Keratinocyte (primary cell): ENCODE data around the gene SLC7A1. TPM values are rescaled to one million over a fixed set of nuclear protein-coding genes. Genes with fewer than 3 reads are reported as not detected.
A peak's percentile ranks its signal among the peaks of the same experiment; 100 is the strongest.

Source experiments
- DNase-seq: peaks from one replicate; pipeline ENCODE4 v3.0.0-alpha.2; 2011; ENCODE audit warnings: low read depth, missing footprints, low spot score
- FAIRE-seq: peaks from 2 replicates; lab custom pipeline; 2011; peaks lifted over from hg19 to GRCh38; lab: Jason Lieb, UNC
- H2AFZ ChIP-seq: 2 replicates; pipeline ENCODE4 v1.6.0; 2012; ENCODE audit warnings: low read length, control low read depth, inconsistent platforms; ENCODE audit not compliant: control insufficient read depth
- H3K27ac ChIP-seq: 2 replicates; pipeline ENCODE4 v1.5.1; 2011; ENCODE audit warnings: low read length; ENCODE audit not compliant: control insufficient read depth, insufficient read depth
- H3K27me3 ChIP-seq: 3 replicates; pipeline ENCODE4 v1.6.0; 2011; ENCODE audit warnings: low read length; ENCODE audit not compliant: control insufficient read depth, insufficient read depth; ENCODE audit errors: extremely low read depth
- H3K36me3 ChIP-seq, 2 experiments: 2 replicates in 1 of 2; 3 replicates in 1 of 2; pipeline ENCODE4 v1.5.1; 2011; ENCODE audit warnings: low read length in 2 of 2, mild to moderate bottlenecking in 1 of 2; ENCODE audit not compliant: control insufficient read depth in 2 of 2, insufficient read depth in 2 of 2; ENCODE audit errors: extremely low read depth in 1 of 2
- H3K4me1 ChIP-seq: 3 replicates; pipeline ENCODE4 v1.5.1; 2011; ENCODE audit warnings: low read length; ENCODE audit not compliant: control insufficient read depth, insufficient read depth; ENCODE audit errors: extremely low read depth
- H3K4me2 ChIP-seq: 3 replicates; pipeline ENCODE4 v1.6.0; 2011; ENCODE audit warnings: low read depth, low read length; ENCODE audit not compliant: control insufficient read depth, insufficient read depth; ENCODE audit errors: extremely low read depth
- H3K4me3 ChIP-seq, 3 experiments: fragments of 200-600 bp in 1 of 3; sonication (generic) in 1 of 3; 2 replicates in 2 of 3; 3 replicates in 1 of 3; pipeline ENCODE4 v1.5.1; 2011 to 2016; ENCODE audit warnings: low read length in 3 of 3, mild to moderate bottlenecking in 3 of 3, control low read depth in 2 of 3, inconsistent platforms in 1 of 3, low read depth in 1 of 3, mixed read lengths in 1 of 3, mixed run types in 1 of 3, moderate library complexity in 1 of 3; ENCODE audit not compliant: control insufficient read depth in 2 of 3, insufficient read depth in 2 of 3; ENCODE audit errors: extremely low read depth in 1 of 3
- H3K79me2 ChIP-seq: 2 replicates; pipeline ENCODE4 v1.6.0; 2012; ENCODE audit warnings: low read length; ENCODE audit not compliant: control insufficient read depth, insufficient read depth
- H3K9ac ChIP-seq: 3 replicates; pipeline ENCODE4 v1.6.0; 2011; ENCODE audit warnings: low read length; ENCODE audit not compliant: control insufficient read depth, insufficient read depth; ENCODE audit errors: extremely low read depth
- H3K9me1 ChIP-seq: 3 replicates; pipeline ENCODE4 v1.6.0; 2011; ENCODE audit warnings: low read length; ENCODE audit not compliant: control insufficient read depth, insufficient read depth; ENCODE audit errors: extremely low read depth
- H3K9me3 ChIP-seq: 2 replicates; pipeline ENCODE4 v1.5.1; 2012; ENCODE audit warnings: low read depth, low read length; ENCODE audit not compliant: control insufficient read depth
- H4K20me1 ChIP-seq: 3 replicates; pipeline ENCODE4 v1.6.0; 2011; ENCODE audit warnings: low read length; ENCODE audit not compliant: control insufficient read depth, insufficient read depth; ENCODE audit errors: extremely low read depth
- EZH2 ChIP-seq: IDR thresholded peaks from one replicate; pipeline ENCODE4 v1.6.1; 2012; ENCODE audit warnings: inconsistent platforms, mild to moderate bottlenecking, low read length, moderate library complexity
- dilution Hi-C: fragments of 300-500 bp; cut with MboI; formaldehyde crosslinking; loops from one replicate; pipeline ENCODE4 v1.7.0; 2020; ENCODE audit warnings: low sequenced_read_pairs; ENCODE audit not compliant: extremely low pct_ligation_motif_present
- polyA plus RNA-seq, 5 experiments: library from polyadenylated mRNA; depleted of rRNA in 3 of 5; stranded (reverse) in 3 of 5; stranded (forward) in 1 of 5; unstranded in 1 of 5; fragments of >200 nt; gene quantifications; 1 replicate in 1 of 5; 2 replicates in 3 of 5; 3 replicates in 1 of 5; pipeline versions ENCODE4 v1.2.1 to v1.2.3, GENCODE V29; 2011 to 2012; ENCODE audit warnings: missing spikeins in 2 of 5, low read depth in 1 of 5, low replicate concordance in 1 of 5
- TF ChIP-seq, protein P1 (sequence below), 3 experiments: IDR thresholded peaks in 1 of 3; conservative IDR thresholded peaks in 1 of 3; optimal IDR thresholded peaks in 1 of 3; 2 replicates in 2 of 3; 3 replicates in 1 of 3; pipeline versions ENCODE3 to v1.5.1; 2011; ENCODE audit warnings: low read length in 3 of 3, mild to moderate bottlenecking in 3 of 3, moderate library complexity in 2 of 3, control low read depth in 1 of 3, inconsistent platforms in 1 of 3; ENCODE audit not compliant: insufficient read depth in 2 of 3; ENCODE audit errors: extremely low read depth in 1 of 3

The SLC7A1 gene
- polyA plus RNA-seq, 1 donor (not counting 4 experiments of a cell fraction or from before 2014, with no cell fraction given), result 41.5 TPM

DNA sequence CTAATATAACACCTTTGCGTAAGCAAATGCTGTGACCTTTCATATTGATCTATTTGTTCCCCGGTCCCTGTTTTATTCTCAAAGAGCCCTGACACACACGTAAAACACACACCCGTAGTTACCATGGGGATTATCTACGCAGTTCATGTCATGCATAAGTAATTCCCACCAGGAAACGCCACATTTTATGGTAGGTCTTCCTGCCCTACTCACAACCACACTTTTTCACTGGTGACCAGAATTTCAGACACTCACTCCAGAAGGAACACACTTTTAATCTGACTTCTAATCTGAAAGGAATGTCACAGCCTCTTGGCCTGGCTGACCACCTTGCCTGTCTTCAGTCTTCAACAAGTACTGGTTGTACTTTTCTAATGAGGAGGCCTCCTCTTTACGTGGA, 46.8 kb downstream of the SLC7A1 start:
- H2AFZ ChIP-seq, result no peak overlapping the region
- H3K4me2 ChIP-seq, result no peak overlapping the region
- peaks cover 45 to 61% of the 10 kb centered on the region in 2 experiments for H3K36me3 ChIP-seq
- no peak overlapping the region for H3K27ac ChIP-seq
- H3K9me3 ChIP-seq, result no peaks in the 10 kb centered on the region
- H3K9ac ChIP-seq, result no peak overlapping the region
- H3K27me3 ChIP-seq, result no peaks in the 10 kb centered on the region
- TF ChIP-seq, protein P1, sequence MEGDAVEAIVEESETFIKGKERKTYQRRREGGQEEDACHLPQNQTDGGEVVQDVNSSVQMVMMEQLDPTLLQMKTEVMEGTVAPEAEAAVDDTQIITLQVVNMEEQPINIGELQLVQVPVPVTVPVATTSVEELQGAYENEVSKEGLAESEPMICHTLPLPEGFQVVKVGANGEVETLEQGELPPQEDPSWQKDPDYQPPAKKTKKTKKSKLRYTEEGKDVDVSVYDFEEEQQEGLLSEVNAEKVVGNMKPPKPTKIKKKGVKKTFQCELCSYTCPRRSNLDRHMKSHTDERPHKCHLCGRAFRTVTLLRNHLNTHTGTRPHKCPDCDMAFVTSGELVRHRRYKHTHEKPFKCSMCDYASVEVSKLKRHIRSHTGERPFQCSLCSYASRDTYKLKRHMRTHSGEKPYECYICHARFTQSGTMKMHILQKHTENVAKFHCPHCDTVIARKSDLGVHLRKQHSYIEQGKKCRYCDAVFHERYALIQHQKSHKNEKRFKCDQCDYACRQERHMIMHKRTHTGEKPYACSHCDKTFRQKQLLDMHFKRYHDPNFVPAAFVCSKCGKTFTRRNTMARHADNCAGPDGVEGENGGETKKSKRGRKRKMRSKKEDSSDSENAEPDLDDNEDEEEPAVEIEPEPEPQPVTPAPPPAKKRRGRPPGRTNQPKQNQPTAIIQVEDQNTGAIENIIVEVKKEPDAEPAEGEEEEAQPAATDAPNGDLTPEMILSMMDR (optimal IDR thresholded peaks at IDR 0.05 in 1 of 3, IDR thresholded peaks at IDR 0.05 in 1 of 3, conservative IDR thresholded peaks at IDR 0.05 in 1 of 3; ENCODE audit: extremely low read depth in 1 of 3, insufficient read depth in 2 of 3, low read length in 3 of 3), result no peak
- no peak for TF ChIP-seq EZH2
- H3K4me3 ChIP-seq, result no peak overlapping the region
- H3K9me1 ChIP-seq, result peaks cover 5% of the 10 kb centered on the region
- H3K4me1 ChIP-seq, result no peaks in the 10 kb centered on the region
- dilution Hi-C loops, result no loop called here
- peaks cover 21% of the 10 kb centered on the region for H4K20me1 ChIP-seq
- peak; percentile 9 for FAIRE-seq
- no peak for DNase-seq
- peaks cover 100% of the 10 kb centered on the region for H3K79me2 ChIP-seq

DNA sequence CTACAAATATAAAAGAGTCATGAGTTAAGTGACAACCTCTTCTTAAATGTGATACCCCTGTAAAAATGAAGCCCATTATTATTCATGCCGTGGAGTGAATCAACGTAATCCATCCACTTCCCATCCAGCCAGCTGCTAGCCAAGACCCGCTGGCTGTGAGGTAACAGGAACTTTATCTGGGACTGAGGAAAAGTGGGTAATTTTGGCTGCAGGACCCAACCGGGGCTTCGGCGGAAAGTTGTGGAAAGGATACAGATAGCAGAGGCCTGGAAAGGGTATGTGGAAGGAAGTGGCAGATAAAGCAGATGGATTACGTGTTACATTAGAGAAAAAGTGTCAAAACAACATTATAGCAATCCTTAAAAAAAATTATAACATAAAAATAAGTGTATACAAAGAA, 48.3 kb downstream of the SLC7A1 start:
- H3K9ac ChIP-seq, result no peak overlapping the region
- FAIRE-seq (no peak), DNase-seq (no peak)
- peaks cover 99% of the 10 kb centered on the region for H3K79me2 ChIP-seq
- dilution Hi-C loops, result no loop called here
- no peak for TF ChIP-seq EZH2
- TF ChIP-seq, protein P1 (optimal IDR thresholded peaks at IDR 0.05 in 1 of 3, IDR thresholded peaks at IDR 0.05 in 1 of 3, conservative IDR thresholded peaks at IDR 0.05 in 1 of 3; ENCODE audit: extremely low read depth in 1 of 3, insufficient read depth in 2 of 3, low read length in 3 of 3), result no peak
- no peaks in the 10 kb centered on the region for H3K9me3 ChIP-seq
- no peaks in the 10 kb centered on the region for H3K27me3 ChIP-seq
- H2AFZ ChIP-seq, result no peak overlapping the region
- peaks cover 42 to 51% of the 10 kb centered on the region in 2 experiments for H3K36me3 ChIP-seq
- no peak overlapping the region for H3K27ac ChIP-seq
- H3K4me1 ChIP-seq, result no peaks in the 10 kb centered on the region
- H3K4me3 ChIP-seq, result no peak overlapping the region
- H3K4me2 ChIP-seq, result no peak overlapping the region
- H3K9me1 ChIP-seq, result peaks cover 4% of the 10 kb centered on the region
- peaks cover 19% of the 10 kb centered on the region for H4K20me1 ChIP-seq
